CD4-positive, alpha-beta T cell treated with Interleukin-4 for 1 hour (primary cell): Measurements from ENCODE around the gene BPIFB2.

Source experiments
- DNase-seq, 2 donors: peaks; one replicate each; pipeline ENCODE4 v3.0.0-alpha.2; 2020 to 2022

Gene BPIFB2

DNA sequence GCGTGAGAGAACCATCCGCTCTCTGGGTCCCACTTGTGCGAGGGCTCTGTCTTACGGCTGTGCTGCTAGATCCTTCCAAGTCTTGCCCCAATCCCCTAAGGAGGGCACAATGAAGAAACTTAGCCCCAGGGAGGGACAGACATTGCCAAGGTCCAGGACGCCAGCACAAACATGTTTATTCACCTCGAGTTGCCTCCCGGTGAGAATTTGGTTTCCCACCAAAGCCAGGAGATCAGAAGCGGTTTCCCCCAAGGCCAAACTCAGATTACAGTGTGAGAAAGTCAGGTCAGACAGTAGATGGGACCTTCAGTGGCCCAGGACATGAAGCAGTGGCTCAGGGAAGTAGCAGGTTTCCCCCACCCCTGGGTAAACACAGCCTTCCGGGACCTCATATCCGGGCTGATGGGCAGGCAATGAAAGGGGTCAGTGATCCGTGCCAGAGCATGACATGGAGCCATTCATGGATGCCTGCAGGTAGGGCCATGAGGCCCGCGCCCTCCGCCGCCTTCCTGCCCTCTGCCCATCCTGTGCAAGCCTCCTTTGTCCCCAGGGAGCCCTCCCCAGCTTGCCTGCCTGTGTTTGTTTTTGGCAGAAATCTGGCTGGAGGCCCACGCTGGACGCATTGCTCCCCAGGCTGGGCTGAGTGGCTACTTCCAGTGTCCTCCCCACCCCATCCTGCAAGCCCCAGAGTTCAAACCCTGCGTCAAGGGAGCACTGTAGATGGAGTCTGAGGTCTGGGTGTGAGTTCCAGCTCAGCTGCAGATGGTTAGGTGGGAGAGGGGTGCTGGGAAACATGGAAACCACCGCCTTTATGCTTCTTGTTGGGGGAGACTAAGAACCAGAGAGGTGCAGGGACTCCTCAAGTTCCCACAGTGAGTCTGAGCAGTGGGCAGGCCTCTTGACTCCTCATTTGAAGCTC, 2.0 kb downstream of the BPIFB2 start:
- no peak for DNase-seq

DNA sequence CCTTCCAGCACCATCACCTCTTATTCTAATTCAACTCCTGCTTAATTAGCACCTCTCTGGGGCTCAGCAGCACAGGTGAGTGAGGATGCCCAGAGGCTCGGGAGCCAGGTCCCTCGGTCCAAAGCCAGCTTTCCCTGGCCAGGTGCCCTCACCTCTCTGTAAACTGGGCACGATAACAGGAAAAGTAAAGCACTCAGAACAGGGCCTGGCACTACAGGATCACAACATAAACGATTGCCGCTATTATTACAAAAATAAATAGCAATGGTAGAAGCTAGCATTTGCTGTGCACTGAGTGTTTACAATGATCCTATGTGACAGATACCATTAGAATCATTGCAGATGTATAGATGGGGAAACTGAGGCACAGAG, 2.6 kb downstream of the BPIFB2 start:
- no peak for DNase-seq

DNA sequence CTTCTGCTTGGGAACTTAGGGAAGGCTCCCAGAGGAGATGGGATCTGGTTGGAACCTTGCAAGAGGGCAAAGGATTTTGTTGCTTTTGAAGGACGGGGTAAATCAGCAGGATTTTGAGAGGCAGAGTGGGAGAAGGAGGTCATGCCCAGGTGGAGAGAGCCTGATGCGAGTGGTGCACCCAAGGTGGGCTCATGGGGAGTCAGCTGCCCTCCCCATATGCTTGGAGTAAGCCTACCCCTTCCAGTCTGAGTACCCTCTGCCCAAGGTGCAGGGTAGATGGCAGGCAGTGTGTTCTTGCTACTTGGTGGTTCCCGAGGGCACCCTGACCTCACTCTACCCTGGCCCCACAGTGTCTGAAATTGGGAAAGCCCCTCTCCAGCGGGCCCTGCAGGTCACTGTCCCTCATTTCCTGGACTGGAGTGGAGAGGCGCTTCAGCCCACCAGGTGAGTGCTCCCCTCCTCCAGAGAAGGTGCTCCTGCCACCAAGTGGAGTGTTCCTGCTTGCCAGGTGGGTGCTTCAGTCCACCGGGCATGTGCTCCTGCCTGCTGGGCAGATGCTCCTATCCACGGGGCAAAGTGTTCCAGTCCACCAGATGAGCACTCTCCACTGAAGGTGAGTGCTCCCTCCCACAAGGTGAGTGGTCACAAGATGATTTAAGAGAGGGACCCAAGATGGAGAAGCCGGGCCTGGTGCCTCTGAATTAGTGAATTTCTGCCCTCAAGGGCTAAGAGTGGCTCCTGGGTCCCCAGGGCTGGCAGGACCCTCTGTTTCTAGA, 3.4 kb downstream of the BPIFB2 start:
- no peak for DNase-seq

- no peak for DNase-seq
Observed at GRCh38 chr20:33012327-33013189, 5.1 kb downstream of the BPIFB2 start.

DNA sequence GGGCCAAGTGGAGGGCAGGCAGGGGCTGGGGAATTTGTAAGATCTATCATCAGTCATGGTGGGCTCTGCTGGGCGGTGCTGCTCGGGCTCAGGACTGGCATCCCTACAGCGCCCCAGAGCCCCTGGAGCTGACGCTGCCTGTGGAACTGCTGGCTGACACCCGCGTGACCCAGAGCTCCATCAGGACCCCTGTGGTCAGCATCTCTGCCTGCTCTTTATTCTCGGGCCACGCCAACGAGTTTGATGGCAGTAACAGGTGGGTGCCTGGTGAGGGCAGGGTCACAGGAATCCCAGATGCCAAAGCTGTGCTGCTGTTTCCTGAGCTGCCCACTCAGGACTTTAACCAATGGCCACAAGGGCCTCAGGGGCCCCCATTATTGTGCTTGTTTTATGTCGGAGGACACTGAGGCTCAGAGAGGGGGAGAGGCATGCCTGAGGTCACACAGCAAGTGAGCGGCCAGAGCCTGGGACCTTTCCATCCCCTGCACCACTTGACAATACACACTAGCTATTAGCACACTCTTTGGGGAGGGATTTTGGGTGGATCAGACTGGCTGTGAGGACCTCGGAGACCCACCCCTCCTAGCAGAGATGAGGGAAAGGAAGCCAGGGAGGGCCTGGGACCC, 6.3 kb downstream of the BPIFB2 start:
- no peak for DNase-seq

DNA sequence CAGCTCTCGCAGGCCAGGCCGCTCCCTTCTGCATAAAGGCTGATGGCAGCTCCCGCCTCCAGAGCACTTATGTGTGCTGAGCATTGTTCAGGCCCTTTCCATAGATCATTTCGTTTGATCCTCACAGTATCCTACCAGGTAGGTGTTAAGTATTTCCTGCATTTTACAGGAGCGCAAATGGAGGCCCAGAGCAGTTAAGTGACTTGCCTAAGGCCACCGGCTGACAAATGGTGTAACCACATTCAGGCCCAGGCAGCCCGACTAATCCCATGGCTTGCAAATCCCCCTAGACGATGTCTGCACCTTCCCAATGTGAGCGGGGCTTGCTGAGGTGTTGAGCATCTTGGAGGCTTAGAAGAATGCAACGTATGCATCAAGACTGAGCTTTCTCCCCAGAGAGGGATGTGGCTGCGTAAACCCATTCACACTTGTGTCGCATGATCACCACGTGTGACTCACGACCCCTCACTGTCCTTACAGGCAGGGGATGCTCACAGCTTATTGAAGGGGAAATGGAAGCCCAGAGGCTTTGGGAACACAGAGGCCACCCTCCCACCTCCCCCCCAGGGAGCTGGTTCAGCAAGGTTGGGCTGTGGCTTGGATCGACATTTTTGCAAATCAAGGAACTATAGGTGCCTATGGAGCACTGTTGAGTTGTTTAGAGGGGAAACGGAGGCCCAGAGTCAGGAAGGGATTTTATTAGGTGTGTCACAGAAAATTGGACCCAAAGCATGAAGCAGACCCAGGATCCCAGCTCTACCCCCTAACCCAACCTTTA, 7.0 kb downstream of the BPIFB2 start:
- no peak for DNase-seq

GRCh38 chr20:33015114-33015484, 7.6 kb downstream of the BPIFB2 start:
- DNase-seq: no peak

GRCh38 chr20:33015700-33016580, 8.4 kb downstream of the BPIFB2 start:
- no peak for DNase-seq

GRCh38 chr20:33016581-33017109, 9.1 kb downstream of the BPIFB2 start:
- no peak for DNase-seq

GRCh38 chr20:33017542-33017941, 10.0 kb downstream of the BPIFB2 start:
- DNase-seq: no peak

GRCh38 chr20:33018169-33018931, 10.8 kb downstream of the BPIFB2 start:
- no peak for DNase-seq

DNA sequence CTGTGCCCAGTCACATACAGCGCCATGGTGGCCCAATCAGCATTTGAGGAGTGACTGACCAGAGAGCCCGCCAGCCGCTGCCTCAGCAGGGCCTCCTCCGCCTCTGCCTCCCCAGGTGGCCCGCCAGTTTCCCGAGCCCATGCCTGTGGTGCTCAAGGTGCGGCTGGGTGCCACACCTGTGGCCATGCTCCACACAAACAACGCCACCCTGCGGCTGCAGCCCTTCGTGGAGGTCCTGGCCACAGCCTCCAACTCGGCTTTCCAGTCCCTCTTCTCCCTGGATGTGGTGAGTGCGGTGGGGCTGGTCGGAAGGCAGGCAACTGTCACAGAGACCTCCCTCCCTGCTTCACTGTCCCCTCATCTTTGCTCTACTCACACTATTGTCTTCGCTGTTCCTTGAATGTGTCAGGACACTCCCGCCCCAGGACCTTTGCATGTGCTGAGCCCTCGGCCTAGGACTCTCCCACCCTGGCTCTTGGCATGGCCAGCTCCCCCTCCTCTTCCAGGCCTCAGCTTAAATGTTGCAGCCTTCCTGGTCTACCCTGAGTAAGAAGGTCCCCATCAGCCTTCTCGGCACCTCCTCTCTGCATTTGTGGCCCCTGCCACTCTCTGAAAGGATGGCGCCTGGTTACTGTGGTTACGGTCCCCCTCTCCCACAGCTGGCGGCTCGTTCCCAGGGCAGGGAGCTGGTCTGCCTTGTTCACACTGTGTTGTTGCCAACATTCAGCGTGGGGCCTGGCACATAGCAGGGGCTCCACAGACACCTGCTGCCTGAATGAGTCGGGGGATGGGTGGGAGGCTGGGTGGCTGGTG, 12.2 kb downstream of the BPIFB2 start:
- DNase-seq: no peak

DNA sequence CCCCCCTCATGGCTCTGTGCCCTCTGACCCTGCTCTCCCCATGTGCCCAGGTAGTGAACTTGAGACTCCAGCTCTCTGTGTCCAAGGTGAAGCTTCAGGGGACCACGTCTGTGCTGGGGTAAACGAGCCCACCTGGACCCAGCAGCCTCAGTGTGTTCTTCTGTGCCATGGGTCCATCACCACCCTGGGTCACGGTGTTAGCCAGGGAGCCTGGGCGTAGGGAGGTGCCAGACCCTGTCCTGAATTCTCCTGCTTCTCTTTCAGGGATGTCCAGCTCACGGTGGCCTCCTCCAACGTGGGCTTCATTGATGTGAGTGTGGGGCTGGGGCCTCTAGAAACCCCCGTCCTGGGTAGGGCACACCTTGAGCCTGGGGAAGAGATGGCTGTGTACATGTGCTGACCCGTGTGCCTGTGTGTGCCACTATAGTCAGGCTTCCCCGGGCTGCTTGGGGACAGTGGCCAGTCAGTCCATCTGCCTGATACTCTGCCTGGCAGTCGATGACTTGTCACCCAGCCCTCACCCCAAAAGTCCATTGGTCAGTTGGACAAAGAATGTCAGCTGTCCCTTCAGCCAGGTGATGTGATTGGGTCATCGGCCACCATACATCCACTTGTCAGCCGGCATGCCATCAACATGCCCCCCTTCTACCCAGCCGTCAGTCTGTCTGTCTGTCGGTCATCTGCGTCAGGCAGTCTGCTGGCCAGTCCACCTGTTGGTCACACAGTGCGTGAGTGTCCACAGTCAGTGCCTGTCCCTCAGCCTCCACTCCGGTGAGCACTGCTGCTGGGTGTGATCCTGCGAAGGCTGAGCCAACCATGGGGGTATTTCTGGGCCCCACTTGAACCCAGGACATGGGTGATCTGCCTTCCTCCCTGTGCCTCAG, 13.0 kb downstream of the BPIFB2 start:
- no peak for DNase-seq

GRCh38 chr20:33021879-33022278, 14.4 kb downstream of the BPIFB2 start:
- DNase-seq: no peak

DNA sequence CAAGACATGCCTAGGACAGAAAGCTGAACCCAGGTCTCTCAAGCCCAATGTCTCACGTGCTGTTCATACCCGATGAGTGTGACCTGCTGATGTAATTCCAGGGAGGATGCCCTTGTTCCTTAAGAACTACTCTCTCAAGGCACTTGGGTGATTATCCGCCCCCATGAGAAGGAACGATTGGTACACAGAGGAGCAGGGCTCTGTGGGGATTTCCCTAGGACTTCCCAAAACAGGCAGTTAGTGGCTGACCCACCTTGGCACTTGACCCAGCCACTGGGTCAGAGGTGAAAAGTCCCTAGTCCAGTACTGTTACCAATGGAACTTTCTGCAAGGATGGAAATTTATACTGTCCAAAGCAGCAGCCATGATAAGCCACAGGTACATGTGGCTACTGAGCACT, 14.8 kb downstream of the BPIFB2 start:
- DNase-seq: no peak

- no peak for DNase-seq
Observed at GRCh38 chr20:33022694-33023438, 15.4 kb downstream of the BPIFB2 start.
